Parietal lobe (tissue), 2 donors: ENCODE results near the gene TRIM60. TPM values are rescaled to one million over a fixed set of nuclear protein-coding genes. Genes with fewer than 3 reads are reported as not detected.

Source experiments
- small RNA-seq: library from RNA; depleted of rRNA; stranded (forward); fragments of <200 nt; gene quantifications from one replicate; pipeline ENCODE3, GENCODE V24; 2014; ENCODE audit warnings: low replicate concordance
- total RNA-seq: library from RNA; depleted of rRNA; stranded (reverse); fragments of >200 nt; gene quantifications from one replicate; pipeline ENCODE4 v1.2.3, GENCODE V29; 2014

TRIM60 gene
- not detected for total RNA-seq

GRCh38 chr4:165031436-165032211 is at the start of gene TRIM60:
TSS of gene TRIM60 (plus strand) at chr4:165031999. CDS start at chr4:165040073, 8,074 bp downstream.

GRCh38 chr4:165053645-165054044 is 21.8 kb downstream of the TRIM60 start, which contains the start of gene TRIM75:
TSS of gene TRIM75 (plus strand) at chr4:165053866. CDS start at chr4:165059148, 5,282 bp downstream.

Small RNA genes within 50 kb of the gene (small RNA-seq; reads per million reads assigned to genes)
- not detected for gene AC106872.12

Other genes with a start within 250 kb of the TRIM60 start
- gene APELA, start 154.8 kb upstream of the TRIM60 start, total RNA-seq: 0.31 TPM
- 1.6 TPM for gene TRIM61, start 54.3 kb upstream of the TRIM60 start, total RNA-seq
- not detected for gene TRIM75, start 21.9 kb downstream of the TRIM60 start, total RNA-seq
- gene TMEM192, start 80.9 kb downstream of the TRIM60 start, total RNA-seq: 5.3 TPM
- 62.3 TPM for gene KLHL2, start 175.6 kb downstream of the TRIM60 start, total RNA-seq